GM23338 (cell line): ENCODE measurements around the gene OR4D11. TPM values are rescaled to one million over a fixed set of nuclear protein-coding genes. Genes with fewer than 3 reads are reported as not detected.

Experiments
- ATAC-seq: fragments of 200-7000 bp; cut with Tn5 transposase; 3 replicates; pipeline ENCODE4 v1.9.1; 2020
- DNase-seq: peaks from one replicate; pipeline ENCODE4 v3.0.0-alpha.2; 2015; ENCODE audit warnings: low spot score
- H2AFZ ChIP-seq: fragments of 200-600 bp; sonication (generic); 2 replicates; pipeline ENCODE4 v1.8.0; 2016; ENCODE audit warnings: antibody characterized with exemption, mild to moderate bottlenecking, moderate library complexity
- H3F3A ChIP-seq: fragments of 200-600 bp; sonication (generic); replicated peaks from 2 replicates; pipeline ENCODE4 v1.8.0; 2017; ENCODE audit warnings: antibody characterized with exemption, mixed run types, low read depth
- H3K27ac ChIP-seq: fragments of 200-600 bp; sonication (generic); 2 replicates; pipeline ENCODE4 v1.6.1; 2016; ENCODE audit warnings: low read depth
- H3K27me3 ChIP-seq: fragments of 200-600 bp; sonication (generic); 2 replicates; pipeline ENCODE4 v1.8.0; 2016; ENCODE audit warnings: mild to moderate bottlenecking, mixed run types, moderate library complexity; ENCODE audit not compliant: insufficient read depth
- H3K36me3 ChIP-seq: fragments of 200-600 bp; sonication (generic); 2 replicates; pipeline ENCODE4 v1.8.0; 2016; ENCODE audit warnings: mild to moderate bottlenecking; ENCODE audit not compliant: insufficient read depth
- H3K4me1 ChIP-seq: fragments of 200-600 bp; sonication (generic); 2 replicates; pipeline ENCODE4 v1.8.0; 2016; ENCODE audit warnings: mild to moderate bottlenecking, moderate library complexity; ENCODE audit not compliant: insufficient read depth
- H3K4me2 ChIP-seq: fragments of 200-600 bp; sonication (generic); 2 replicates; pipeline ENCODE4 v1.7.1; 2017; ENCODE audit warnings: mixed run types
- H3K4me3 ChIP-seq: fragments of 200-600 bp; sonication (generic); 2 replicates; pipeline ENCODE4 v1.6.1; 2016; ENCODE audit warnings: mixed run types
- H3K79me2 ChIP-seq: fragments of 200-600 bp; sonication (generic); replicated peaks from 2 replicates; pipeline ENCODE4 v1.8.0; 2017; ENCODE audit warnings: mild to moderate bottlenecking; ENCODE audit not compliant: insufficient read depth
- H3K9me2 ChIP-seq: fragments of 200-600 bp; sonication (generic); 2 replicates; pipeline ENCODE4 v1.8.0; 2017; ENCODE audit not compliant: insufficient read depth
- H4K20me1 ChIP-seq: fragments of 200-600 bp; sonication (generic); replicated peaks from 2 replicates; pipeline ENCODE4 v1.8.0; 2017; ENCODE audit warnings: mild to moderate bottlenecking; ENCODE audit not compliant: insufficient read depth
- H3K27ac Mint-ChIP-seq: 2 replicates; pipeline ENCODE4 v1.8.0; 2020; ENCODE audit warnings: inconsistent platforms, mild to moderate bottlenecking, moderate library complexity, mixed read lengths
- H3K27me3 Mint-ChIP-seq: 3 replicates; pipeline ENCODE4 v1.8.0; 2022; ENCODE audit warnings: low read depth, mild to moderate bottlenecking, moderate library complexity, mixed read lengths, inconsistent platforms; ENCODE audit not compliant: insufficient read depth, poor library complexity
- H3K36me3 Mint-ChIP-seq: 3 replicates; pipeline ENCODE4 v1.8.0; 2021; ENCODE audit warnings: low read depth, mild to moderate bottlenecking, inconsistent platforms, moderate library complexity, mixed read lengths
- H3K4me1 Mint-ChIP-seq: 3 replicates; pipeline ENCODE4 v1.8.0; 2020; ENCODE audit warnings: mild to moderate bottlenecking, inconsistent platforms, mixed read lengths
- H3K4me3 Mint-ChIP-seq: 3 replicates; pipeline ENCODE4 v1.8.0; 2021; ENCODE audit warnings: moderate library complexity, mild to moderate bottlenecking, inconsistent platforms, mixed read lengths
- H3K9me3 Mint-ChIP-seq: 3 replicates; pipeline ENCODE4 v1.8.0; 2020; ENCODE audit warnings: moderate library complexity, mild to moderate bottlenecking, inconsistent platforms, mixed read lengths
- CREB1 ChIP-seq: fragments of 250-450 bp; sonication (Bioruptor Pico); IDR thresholded peaks from 2 replicates; pipeline ENCODE4 v1.5.0; 2020; ENCODE audit warnings: low read depth, mild to moderate bottlenecking, moderate library complexity
- EZH2 ChIP-seq: fragments of 200-600 bp; sonication (generic); IDR thresholded peaks from one replicate; pipeline ENCODE4 v1.8.0; 2017; ENCODE audit warnings: antibody characterized with exemption, mild to moderate bottlenecking, low read depth; ENCODE audit not compliant: unreplicated experiment
- EZH2phosphoT487 ChIP-seq: fragments of 200-600 bp; sonication (generic); IDR thresholded peaks from one replicate; pipeline ENCODE4 v1.8.1; 2018; ENCODE audit warnings: antibody characterized with exemption; ENCODE audit not compliant: unreplicated experiment
- JUNB ChIP-seq: IDR thresholded peaks from one replicate; pipeline ENCODE4 v1.6.1; 2016; ENCODE audit warnings: antibody characterized with exemption; ENCODE audit not compliant: unreplicated experiment
- NANOG ChIP-seq: IDR thresholded peaks from 2 replicates; pipeline ENCODE4 v1.6.1; 2016; ENCODE audit warnings: antibody characterized with exemption, borderline replicate concordance
- POLR2AphosphoS5 ChIP-seq: IDR thresholded peaks from 2 replicates; pipeline ENCODE4 v1.6.1; 2016; ENCODE audit warnings: antibody characterized with exemption, low read depth
- REST ChIP-seq: IDR thresholded peaks from one replicate; pipeline ENCODE4 v1.6.1; 2018; ENCODE audit warnings: antibody characterized with exemption; ENCODE audit not compliant: unreplicated experiment
- STAT1 ChIP-seq: IDR thresholded peaks from one replicate; pipeline ENCODE4 v1.6.1; 2016; ENCODE audit warnings: antibody characterized with exemption; ENCODE audit not compliant: unreplicated experiment
- ZNF114 ChIP-seq: fragments of 250-450 bp; sonication (Bioruptor Pico); IDR thresholded peaks from 2 replicates; pipeline ENCODE4 v1.5.0; 2020; ENCODE audit warnings: mild to moderate bottlenecking, moderate library complexity
- ZNF331 ChIP-seq: fragments of 250-450 bp; sonication (Bioruptor Pico); IDR thresholded peaks from 2 replicates; pipeline ENCODE4 v1.5.0; 2020; ENCODE audit warnings: low read depth, mild to moderate bottlenecking, moderate library complexity
- long read RNA-seq: library from polyadenylated mRNA; unstranded; transcript quantifications from one replicate; pipeline ENCODE4 v2.0.0, GENCODE V29; 2020; ENCODE audit not compliant: unreplicated experiment
- polyA plus RNA-seq: library from polyadenylated mRNA; unstranded; fragments of >200 nt; fragmentation: Nextera tagmentation; extraction: Ambion mirVana; gene quantifications from 2 replicates; pipeline ENCODE4 v1.2.1, GENCODE V29; 2016
- total RNA-seq: library from RNA; depleted of rRNA; stranded (reverse); fragments of >200 nt; shearing (Covaris generic); gene quantifications from 2 replicates; pipeline ENCODE4 v1.2.3, GENCODE V29; 2014; rRNA removed
- TF ChIP-seq, protein P1 (sequence below): fragments of 250-450 bp; sonication (Bioruptor Pico); IDR thresholded peaks from 2 replicates; pipeline ENCODE4 v1.5.0; 2020; ENCODE audit warnings: mild to moderate bottlenecking, moderate library complexity
- TF ChIP-seq, protein P2 (sequence below), 2 experiments: fragments of 200-600 bp in 1 of 2; sonication (generic) in 1 of 2; conservative IDR thresholded peaks; 2 replicates each; pipeline versions ENCODE4 v1.5.1 to v1.6.1; 2016 to 2017; ENCODE audit warnings: antibody characterized with exemption in 2 of 2, low read depth in 2 of 2, mild to moderate bottlenecking in 2 of 2, moderate library complexity in 1 of 2
- TF ChIP-seq, protein P3 (sequence below): IDR thresholded peaks from 2 replicates; pipeline ENCODE4 v1.6.1; 2016; ENCODE audit warnings: antibody characterized with exemption

OR4D11 gene
- not detected in 2 replicates for total RNA-seq
- not detected in 2 replicates for polyA plus RNA-seq
- long read RNA-seq: 0 reads

GRCh38 chr11:59503276-59503675 lies at the start of gene OR4D11:
OR4D11 (plus strand) TSS chr11:59503576; CDS start chr11:59503576, 0 bp downstream.
- H3K27me3 ChIP-seq: no peaks in the 10 kb centered on the region
- H3K27ac ChIP-seq: no peak within 1 kb of the TSS
- ATAC-seq: no peak
- no peaks in the 10 kb centered on the region for H3F3A ChIP-seq
- DNase-seq: no peak
- H3K4me3 ChIP-seq: no peak within 1 kb of the TSS
- H3K4me1 ChIP-seq: no peaks in the 10 kb centered on the region
- H3K27me3 Mint-ChIP-seq: no peaks in the 10 kb centered on the region
- no peaks in the 10 kb centered on the region for H4K20me1 ChIP-seq
- no peak within 1 kb of the TSS for H3K4me2 ChIP-seq
- TF ChIP-seq STAT1: no peak
- no peak for TF ChIP-seq ZNF114 (CRISPR knock-in tag)
- no peak for TF ChIP-seq JUNB
- TF ChIP-seq CREB1 (CRISPR knock-in tag): no peak
- TF ChIP-seq, protein P1, sequence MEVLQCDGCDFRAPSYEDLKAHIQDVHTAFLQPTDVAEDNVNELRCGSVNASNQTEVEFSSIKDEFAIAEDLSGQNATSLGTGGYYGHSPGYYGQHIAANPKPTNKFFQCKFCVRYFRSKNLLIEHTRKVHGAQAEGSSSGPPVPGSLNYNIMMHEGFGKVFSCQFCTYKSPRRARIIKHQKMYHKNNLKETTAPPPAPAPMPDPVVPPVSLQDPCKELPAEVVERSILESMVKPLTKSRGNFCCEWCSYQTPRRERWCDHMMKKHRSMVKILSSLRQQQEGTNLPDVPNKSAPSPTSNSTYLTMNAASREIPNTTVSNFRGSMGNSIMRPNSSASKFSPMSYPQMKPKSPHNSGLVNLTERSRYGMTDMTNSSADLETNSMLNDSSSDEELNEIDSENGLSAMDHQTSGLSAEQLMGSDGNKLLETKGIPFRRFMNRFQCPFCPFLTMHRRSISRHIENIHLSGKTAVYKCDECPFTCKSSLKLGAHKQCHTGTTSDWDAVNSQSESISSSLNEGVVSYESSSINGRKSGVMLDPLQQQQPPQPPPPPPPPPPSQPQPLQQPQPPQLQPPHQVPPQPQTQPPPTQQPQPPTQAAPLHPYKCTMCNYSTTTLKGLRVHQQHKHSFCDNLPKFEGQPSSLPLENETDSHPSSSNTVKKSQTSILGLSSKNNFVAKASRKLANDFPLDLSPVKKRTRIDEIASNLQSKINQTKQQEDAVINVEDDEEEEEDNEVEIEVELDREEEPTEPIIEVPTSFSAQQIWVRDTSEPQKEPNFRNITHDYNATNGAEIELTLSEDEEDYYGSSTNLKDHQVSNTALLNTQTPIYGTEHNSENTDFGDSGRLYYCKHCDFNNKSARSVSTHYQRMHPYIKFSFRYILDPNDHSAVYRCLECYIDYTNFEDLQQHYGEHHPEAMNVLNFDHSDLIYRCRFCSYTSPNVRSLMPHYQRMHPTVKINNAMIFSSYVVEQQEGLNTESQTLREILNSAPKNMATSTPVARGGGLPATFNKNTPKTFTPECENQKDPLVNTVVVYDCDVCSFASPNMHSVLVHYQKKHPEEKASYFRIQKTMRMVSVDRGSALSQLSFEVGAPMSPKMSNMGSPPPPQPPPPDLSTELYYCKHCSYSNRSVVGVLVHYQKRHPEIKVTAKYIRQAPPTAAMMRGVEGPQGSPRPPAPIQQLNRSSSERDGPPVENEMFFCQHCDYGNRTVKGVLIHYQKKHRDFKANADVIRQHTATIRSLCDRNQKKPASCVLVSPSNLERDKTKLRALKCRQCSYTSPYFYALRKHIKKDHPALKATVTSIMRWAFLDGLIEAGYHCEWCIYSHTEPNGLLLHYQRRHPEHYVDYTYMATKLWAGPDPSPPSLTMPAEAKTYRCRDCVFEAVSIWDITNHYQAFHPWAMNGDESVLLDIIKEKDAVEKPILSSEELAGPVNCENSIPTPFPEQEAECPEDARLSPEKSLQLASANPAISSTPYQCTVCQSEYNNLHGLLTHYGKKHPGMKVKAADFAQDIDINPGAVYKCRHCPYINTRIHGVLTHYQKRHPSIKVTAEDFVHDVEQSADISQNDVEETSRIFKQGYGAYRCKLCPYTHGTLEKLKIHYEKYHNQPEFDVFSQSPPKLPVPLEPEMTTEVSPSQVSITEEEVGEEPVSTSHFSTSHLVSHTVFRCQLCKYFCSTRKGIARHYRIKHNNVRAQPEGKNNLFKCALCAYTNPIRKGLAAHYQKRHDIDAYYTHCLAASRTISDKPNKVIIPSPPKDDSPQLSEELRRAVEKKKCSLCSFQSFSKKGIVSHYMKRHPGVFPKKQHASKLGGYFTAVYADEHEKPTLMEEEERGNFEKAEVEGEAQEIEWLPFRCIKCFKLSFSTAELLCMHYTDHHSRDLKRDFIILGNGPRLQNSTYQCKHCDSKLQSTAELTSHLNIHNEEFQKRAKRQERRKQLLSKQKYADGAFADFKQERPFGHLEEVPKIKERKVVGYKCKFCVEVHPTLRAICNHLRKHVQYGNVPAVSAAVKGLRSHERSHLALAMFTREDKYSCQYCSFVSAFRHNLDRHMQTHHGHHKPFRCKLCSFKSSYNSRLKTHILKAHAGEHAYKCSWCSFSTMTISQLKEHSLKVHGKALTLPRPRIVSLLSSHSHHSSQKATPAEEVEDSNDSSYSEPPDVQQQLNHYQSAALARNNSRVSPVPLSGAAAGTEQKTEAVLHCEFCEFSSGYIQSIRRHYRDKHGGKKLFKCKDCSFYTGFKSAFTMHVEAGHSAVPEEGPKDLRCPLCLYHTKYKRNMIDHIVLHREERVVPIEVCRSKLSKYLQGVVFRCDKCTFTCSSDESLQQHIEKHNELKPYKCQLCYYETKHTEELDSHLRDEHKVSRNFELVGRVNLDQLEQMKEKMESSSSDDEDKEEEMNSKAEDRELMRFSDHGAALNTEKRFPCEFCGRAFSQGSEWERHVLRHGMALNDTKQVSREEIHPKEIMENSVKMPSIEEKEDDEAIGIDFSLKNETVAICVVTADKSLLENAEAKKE (CRISPR knock-in tag): no peak
- no peak for TF ChIP-seq ZNF331 (CRISPR knock-in tag)
- no peak for TF ChIP-seq REST
- TF ChIP-seq EZH2: no peak
- no peak for TF ChIP-seq NANOG
- TF ChIP-seq, protein P2, sequence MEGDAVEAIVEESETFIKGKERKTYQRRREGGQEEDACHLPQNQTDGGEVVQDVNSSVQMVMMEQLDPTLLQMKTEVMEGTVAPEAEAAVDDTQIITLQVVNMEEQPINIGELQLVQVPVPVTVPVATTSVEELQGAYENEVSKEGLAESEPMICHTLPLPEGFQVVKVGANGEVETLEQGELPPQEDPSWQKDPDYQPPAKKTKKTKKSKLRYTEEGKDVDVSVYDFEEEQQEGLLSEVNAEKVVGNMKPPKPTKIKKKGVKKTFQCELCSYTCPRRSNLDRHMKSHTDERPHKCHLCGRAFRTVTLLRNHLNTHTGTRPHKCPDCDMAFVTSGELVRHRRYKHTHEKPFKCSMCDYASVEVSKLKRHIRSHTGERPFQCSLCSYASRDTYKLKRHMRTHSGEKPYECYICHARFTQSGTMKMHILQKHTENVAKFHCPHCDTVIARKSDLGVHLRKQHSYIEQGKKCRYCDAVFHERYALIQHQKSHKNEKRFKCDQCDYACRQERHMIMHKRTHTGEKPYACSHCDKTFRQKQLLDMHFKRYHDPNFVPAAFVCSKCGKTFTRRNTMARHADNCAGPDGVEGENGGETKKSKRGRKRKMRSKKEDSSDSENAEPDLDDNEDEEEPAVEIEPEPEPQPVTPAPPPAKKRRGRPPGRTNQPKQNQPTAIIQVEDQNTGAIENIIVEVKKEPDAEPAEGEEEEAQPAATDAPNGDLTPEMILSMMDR (conservative IDR thresholded peaks at IDR 0.05; ENCODE audit: low read depth in 2 of 2): no peak
- TF ChIP-seq, protein P3, sequence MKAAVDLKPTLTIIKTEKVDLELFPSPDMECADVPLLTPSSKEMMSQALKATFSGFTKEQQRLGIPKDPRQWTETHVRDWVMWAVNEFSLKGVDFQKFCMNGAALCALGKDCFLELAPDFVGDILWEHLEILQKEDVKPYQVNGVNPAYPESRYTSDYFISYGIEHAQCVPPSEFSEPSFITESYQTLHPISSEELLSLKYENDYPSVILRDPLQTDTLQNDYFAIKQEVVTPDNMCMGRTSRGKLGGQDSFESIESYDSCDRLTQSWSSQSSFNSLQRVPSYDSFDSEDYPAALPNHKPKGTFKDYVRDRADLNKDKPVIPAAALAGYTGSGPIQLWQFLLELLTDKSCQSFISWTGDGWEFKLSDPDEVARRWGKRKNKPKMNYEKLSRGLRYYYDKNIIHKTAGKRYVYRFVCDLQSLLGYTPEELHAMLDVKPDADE: no peak
- TF ChIP-seq EZH2phosphoT487: no peak
- no peak for TF ChIP-seq POLR2AphosphoS5
- H3K4me3 Mint-ChIP-seq: no peak within 1 kb of the TSS
- no peaks in the 10 kb centered on the region for H3K36me3 Mint-ChIP-seq
- H3K36me3 ChIP-seq: no peaks in the 10 kb centered on the region
- H2AFZ ChIP-seq: no peak within 1 kb of the TSS
- H3K27ac Mint-ChIP-seq: no peak within 1 kb of the TSS
- no peaks in the 10 kb centered on the region for H3K9me2 ChIP-seq
- H3K79me2 ChIP-seq: no peaks in the 10 kb centered on the region
- no peaks in the 10 kb centered on the region for H3K9me3 Mint-ChIP-seq
- H3K4me1 Mint-ChIP-seq: no peaks in the 10 kb centered on the region
